ENCODE data around the gene SMIM35. TPM values are rescaled to one million over a fixed set of nuclear protein-coding genes. Genes with fewer than 3 reads are reported as not detected.
A peak's percentile ranks its signal among the peaks of the same experiment; 100 is the strongest.

SMIM35 gene
- total and polyA plus RNA-seq, 2 of the 13 experiments (the other 11 are each of a cell fraction or from before 2014, with no cell fraction given), result not detected

- FAIRE-seq (no peak), ATAC-seq (no peak), DNase-seq (ENCODE audit: low spot score) (no peak)
- Histone ChIP-seq H3K9me3 (ENCODE audit: low read length) (no peaks in the 10 kb centered on the region), H2AFZ (ENCODE audit: low read length) (no peak overlapping the region), H3K4me3 (replicated peaks in 1 of 3; ENCODE audit: insufficient read depth in 1 of 3, low read depth in 2 of 3, low read length in 3 of 3) (no peak overlapping the region), H3K79me2 (ENCODE audit: insufficient read depth, low read length) (no peaks in the 10 kb centered on the region), H3K27ac (ENCODE audit: extremely low read length, insufficient read depth, low read length) (no peak overlapping the region), H3K36me3 (replicated peaks in 1 of 2; ENCODE audit: control insufficient read depth in 1 of 2, insufficient read depth in 2 of 2, low read length in 2 of 2) (no peaks in the 10 kb centered on the region), H3K27me3 (ENCODE audit: control insufficient read depth in 1 of 2, insufficient read depth in 2 of 2, low read length in 2 of 2) (peaks cover 4 to 14% of the 10 kb centered on the region in 2 experiments; a peak in 3 of 5 replicates), H4K20me1 (ENCODE audit: insufficient read depth, low read length) (no peaks in the 10 kb centered on the region), H3K4me1 (ENCODE audit: insufficient read depth, low read length) (no peaks in the 10 kb centered on the region), H3K4me2 (ENCODE audit: low read depth, low read length) (no peak overlapping the region), H3K9ac (ENCODE audit: insufficient read depth, low read depth, low read length) (no peak overlapping the region)
- TF ChIP-seq MAFK (conservative IDR thresholded peaks at IDR 0.05 in 1 of 2, IDR thresholded peaks at IDR 0.05 in 1 of 2; ENCODE audit: low read length in 2 of 2) (peak in 1 of 2 experiments; percentile 27; a peak in 2 of 4 replicates), KDM3A (CRISPR knock-in tag; IDR thresholded peaks at IDR 0.05; ENCODE audit: low read depth) (no peak)
- WGBS (ENCODE audit: low lambda C conversion rate), result 17% methylated on average over 4 of the region's 4 CpGs
- BruUV-seq (replicated peaks), result no TSS peak
- POLR2A ChIA-PET, result no interaction called here
- intact Hi-C loops (cut with micrococcal nuclease; ENCODE audit: unreplicated experiment) (no loop called here), in situ Hi-C loops (cut with HindIII; ENCODE audit: extremely low pct_ligation_motif_present, low pct_unique_long_range_greater_than_20kb) (no loop called here)
- CTCF ChIA-PET (ENCODE audit: low intra/inter-chr PET ratio, low total read pairs), result no interaction called here
These were observed 83.3 kb downstream of the SMIM35 start for GRCh38 chr11:118003456-118003855.

GRCh38 chr11:118002541-118003423, 84.0 kb downstream of the SMIM35 start:
- no TSS peak for BruUV-seq (replicated peaks)
- H3K4me2 ChIP-seq (ENCODE audit: low read depth, low read length), result no peak overlapping the region
- DNase-seq (ENCODE audit: low spot score), result no peak
- H3K27ac ChIP-seq (ENCODE audit: extremely low read length, insufficient read depth, low read length), result no peak overlapping the region
- H3K79me2 ChIP-seq (ENCODE audit: insufficient read depth, low read length), result no peaks in the 10 kb centered on the region
- no peak for FAIRE-seq
- H3K27me3 ChIP-seq (ENCODE audit: control insufficient read depth in 1 of 2, insufficient read depth in 2 of 2, low read length in 2 of 2), result peaks cover 2 to 14% of the 10 kb centered on the region in 2 experiments; a peak in 2 of 5 replicates
- in situ Hi-C loops (cut with HindIII; ENCODE audit: extremely low pct_ligation_motif_present, low pct_unique_long_range_greater_than_20kb) (no loop called here), intact Hi-C loops (cut with micrococcal nuclease; ENCODE audit: unreplicated experiment) (no loop called here)
- CTCF ChIA-PET (ENCODE audit: low intra/inter-chr PET ratio, low total read pairs), result no interaction called here
- no peak overlapping the region for H3K4me3 ChIP-seq (replicated peaks in 1 of 3; ENCODE audit: insufficient read depth in 1 of 3, low read depth in 2 of 3, low read length in 3 of 3)
- H4K20me1 ChIP-seq (ENCODE audit: insufficient read depth, low read length), result no peaks in the 10 kb centered on the region
- H3K4me1 ChIP-seq (ENCODE audit: insufficient read depth, low read length), result no peaks in the 10 kb centered on the region
- 39% methylated on average over 3 of the region's 7 CpGs for WGBS (ENCODE audit: low lambda C conversion rate)
- H3K9ac ChIP-seq (ENCODE audit: insufficient read depth, low read depth, low read length), result no peak overlapping the region
- POLR2A ChIA-PET, result no interaction called here
- no peaks in the 10 kb centered on the region for H3K36me3 ChIP-seq (replicated peaks in 1 of 2; ENCODE audit: control insufficient read depth in 1 of 2, insufficient read depth in 2 of 2, low read length in 2 of 2)
- H3K9me3 ChIP-seq (ENCODE audit: low read length), result no peaks in the 10 kb centered on the region
- no peak overlapping the region for H2AFZ ChIP-seq (ENCODE audit: low read length)
- ATAC-seq, result no peak
- TF ChIP-seq AHR (CRISPR knock-in tag; IDR thresholded peaks at IDR 0.05) (no peak), NCOA5 (CRISPR knock-in tag; IDR thresholded peaks at IDR 0.05) (no peak), ZNF280B (CRISPR knock-in tag; IDR thresholded peaks at IDR 0.05; ENCODE audit: borderline replicate concordance) (no peak), NR0B2 (CRISPR knock-in tag; IDR thresholded peaks at IDR 0.05) (no peak), GMEB2 (CRISPR knock-in tag; IDR thresholded peaks at IDR 0.05; ENCODE audit: low read depth) (no peak), PLSCR1 (CRISPR knock-in tag; IDR thresholded peaks at IDR 0.05; ENCODE audit: borderline replicate concordance) (no peak), MXD1 (CRISPR knock-in tag; IDR thresholded peaks at IDR 0.05) (no peak), GABPA (IDR thresholded peaks at IDR 0.05; ENCODE audit: low read depth, low read length) (no peak), GABPA (CRISPR knock-in tag; IDR thresholded peaks at IDR 0.05; ENCODE audit: low read depth) (no peak), CEBPG (CRISPR knock-in tag; IDR thresholded peaks at IDR 0.05) (no peak)
